ENCODE results near the gene PTPRU.
"Not testable (repeated sequence)": the region's sequence is repeated elsewhere in the genome, so short reads cannot be mapped to it uniquely, and the experiment has no call there.

Gene PTPRU

DNA sequence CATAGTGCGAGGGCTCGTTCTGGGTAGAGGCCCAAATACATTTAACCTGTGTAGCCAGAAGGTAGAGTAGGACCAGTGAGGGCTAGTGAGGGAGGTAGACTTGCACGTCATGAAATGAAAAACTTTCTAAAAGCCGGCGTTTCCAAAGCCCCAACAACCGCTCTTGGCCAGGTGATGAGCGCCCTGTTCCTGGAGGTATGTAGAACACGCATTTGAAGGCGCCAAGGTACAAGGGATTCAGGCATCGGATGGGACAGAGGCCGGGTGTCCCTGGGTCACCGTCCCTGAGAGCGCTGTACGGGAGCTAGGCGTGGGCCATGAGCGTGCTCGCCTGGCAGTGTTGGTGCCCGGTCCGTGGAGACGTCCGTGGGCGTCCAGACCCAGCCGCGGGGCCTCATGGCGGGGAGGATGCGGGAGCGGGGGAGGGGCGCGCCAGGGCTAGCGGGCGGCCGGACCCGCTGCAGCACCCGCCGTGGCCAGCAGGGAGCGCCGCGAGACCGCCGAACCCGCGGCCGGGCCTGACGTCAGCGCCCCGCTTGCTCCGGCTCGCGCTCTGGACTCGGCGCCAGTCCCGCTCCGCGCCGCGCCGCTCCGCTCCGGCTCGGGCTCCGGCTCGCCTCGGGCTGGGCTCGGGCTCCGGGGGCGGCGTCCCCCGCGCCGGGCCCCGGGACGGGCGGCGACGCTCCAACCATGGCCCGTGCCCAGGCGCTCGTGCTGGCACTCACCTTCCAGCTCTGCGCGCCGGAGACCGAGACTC is at the start of gene PTPRU:
PTPRU (plus strand) TSS at position 568 of the 757 bp plus-strand sequence; CDS start at position 691, 123 bp downstream.
- peak; percentile 81 for DNase-seq

DNA sequence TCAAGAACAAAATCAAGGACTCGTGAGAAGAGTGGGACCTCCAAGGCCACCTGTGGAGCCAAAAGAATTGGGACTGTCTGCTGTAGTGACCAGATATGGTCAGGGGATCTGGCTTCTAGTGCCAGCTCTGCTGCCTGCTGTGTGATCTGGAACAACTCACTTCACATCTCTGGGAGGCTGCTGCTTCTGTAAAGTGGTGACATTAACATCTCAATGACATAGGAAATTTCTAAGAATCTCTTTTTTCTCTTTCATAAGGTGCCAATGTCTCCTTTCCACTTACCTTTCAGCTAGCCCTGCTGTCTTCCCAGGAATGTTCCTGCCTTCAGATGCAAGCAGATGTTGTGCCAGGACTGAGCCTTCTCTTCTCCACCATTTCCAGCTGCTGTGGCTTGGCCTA is 49.6 kb upstream of the PTPRU start:
- DNase-seq = no peak

DNA sequence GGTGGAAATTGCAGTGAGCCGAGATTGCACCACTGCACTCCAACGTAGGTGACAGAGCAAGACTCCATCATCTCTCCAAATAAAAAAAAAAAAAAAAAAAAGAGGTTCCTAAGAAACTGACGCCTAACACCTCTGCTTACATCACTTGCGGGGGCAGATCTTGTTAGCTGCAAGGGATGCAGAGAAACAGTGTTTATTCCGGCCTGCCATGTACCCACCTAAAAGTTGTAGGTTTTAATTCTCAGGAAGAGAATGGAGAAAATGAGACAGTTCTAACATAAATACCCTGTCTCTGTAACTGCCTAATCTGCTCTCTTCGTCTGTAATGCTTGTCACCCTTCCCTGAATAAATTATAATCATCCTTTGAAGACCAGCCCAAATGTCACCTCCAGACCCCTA is 45.6 kb upstream of the PTPRU start:
- DNase-seq = no peak

DNA sequence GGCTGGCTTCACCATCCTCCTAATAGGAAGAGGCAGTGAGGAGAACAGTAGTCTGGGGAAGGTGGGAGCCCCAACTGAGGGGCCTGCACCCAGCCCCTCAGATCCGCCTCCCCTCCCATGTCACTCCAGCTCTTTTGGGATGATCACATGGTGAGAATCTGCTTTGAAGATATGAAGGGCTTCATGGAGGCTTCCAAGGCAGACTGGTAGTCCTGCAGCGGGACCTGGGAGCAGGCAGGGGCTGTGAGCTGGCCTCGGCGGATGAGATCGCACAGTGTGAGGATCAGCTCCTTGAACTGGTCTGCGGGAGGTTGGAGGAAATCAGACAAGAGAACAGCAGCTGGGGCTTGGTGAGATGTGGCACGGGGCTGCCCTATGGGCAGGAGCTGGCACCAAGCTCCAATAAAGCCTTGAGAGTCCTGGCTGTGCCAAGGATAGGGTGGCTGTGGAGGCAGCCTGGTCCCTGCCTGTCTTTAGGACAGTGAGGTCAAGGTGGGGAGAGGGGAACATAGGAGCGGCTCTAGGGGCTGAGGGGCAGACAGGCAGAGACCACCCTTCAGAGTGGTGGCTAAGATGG is 42.4 kb upstream of the PTPRU start:
- no peak for DNase-seq

DNA sequence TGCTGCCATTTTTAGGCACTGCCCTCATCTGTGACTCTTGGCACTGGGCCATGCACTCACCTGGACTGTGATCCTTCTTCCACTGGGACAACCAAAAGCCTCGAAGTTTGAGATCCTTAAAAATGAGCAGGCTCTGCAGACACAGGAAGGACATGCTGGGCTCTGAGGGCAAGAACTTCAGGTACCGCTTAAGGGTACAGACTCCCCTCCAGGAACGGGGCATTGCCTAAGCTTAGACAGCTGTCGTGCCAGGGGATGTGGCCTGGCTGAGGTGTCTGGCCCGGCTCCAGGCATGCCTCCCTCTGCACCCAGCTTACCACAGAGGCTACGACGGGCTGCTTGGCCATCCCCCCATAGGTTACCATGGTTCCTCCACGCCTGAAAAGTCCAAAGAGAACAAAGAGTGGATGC is 40.4 kb upstream of the PTPRU start:
- DNase-seq = no peak

DNA sequence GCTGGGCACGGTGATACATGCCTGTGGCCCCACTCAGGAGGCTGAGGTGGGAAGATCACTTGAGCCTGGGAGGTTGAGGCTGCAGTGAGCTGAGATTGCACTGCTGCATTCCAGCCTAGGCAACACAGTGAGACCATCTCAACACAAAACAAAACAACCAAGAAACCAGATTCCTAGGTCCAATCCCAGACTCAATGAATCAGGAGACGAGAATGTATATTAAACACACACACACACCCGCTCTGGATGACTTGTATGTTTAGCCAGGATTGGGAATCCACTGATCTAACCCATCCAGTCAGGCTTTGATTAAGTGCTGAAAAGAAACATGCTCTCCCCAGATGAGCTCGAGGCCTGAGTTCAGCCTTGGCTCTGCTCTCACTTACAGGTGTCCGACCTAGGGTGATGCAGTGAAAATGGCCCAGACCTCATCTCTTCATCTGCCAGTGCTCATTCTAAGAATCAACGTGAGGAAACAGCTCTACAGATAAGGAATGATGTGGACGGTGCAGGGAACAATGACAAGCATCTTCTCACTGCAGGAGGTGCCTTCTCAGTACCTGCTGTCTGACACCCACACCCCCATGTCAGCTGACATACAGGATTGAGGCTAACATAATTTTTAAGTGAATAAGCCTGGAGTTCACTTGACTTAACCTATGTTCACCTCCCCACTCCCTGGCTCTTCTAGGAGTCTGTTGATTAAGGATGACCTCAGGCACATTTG is 39.3 kb upstream of the PTPRU start:
- no peak for DNase-seq

DNA sequence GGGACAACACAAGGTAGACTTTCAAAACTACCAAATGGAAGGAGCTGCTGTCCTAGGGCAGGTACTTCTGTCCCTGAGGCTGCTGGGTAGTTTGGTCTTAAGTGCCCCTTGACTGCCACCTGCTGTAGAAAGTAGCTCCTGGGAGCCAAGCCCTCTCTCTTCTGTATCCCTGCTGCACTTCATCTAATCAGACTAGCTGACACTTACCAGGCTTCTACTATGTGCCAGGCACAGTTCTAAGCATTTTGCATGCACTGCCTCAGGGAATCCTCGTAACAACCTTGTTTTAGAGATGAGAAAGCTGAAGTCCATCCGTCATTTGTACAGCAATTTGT is 38.8 kb upstream of the PTPRU start:
- DNase-seq = peak; percentile 60

DNA sequence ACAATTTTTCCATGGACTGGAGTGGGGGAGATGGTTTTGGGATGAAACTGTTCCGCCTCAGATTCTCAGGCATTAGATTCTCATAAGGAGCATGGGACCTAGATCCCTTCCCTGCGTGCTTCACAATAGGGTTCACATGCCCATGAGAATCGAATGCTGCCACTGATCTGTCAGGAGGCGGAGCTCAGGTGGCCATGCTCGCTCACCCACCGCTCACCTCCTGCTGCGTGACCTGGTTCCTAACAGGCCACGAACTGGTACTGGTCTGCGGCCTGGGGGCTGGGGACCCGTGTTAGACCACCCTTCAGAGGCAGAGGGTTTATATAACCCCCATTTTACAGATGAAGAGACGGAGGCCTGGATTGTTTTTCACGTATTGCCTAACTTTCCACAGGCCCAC is 38.3 kb upstream of the PTPRU start:
- DNase-seq = no peak

DNA sequence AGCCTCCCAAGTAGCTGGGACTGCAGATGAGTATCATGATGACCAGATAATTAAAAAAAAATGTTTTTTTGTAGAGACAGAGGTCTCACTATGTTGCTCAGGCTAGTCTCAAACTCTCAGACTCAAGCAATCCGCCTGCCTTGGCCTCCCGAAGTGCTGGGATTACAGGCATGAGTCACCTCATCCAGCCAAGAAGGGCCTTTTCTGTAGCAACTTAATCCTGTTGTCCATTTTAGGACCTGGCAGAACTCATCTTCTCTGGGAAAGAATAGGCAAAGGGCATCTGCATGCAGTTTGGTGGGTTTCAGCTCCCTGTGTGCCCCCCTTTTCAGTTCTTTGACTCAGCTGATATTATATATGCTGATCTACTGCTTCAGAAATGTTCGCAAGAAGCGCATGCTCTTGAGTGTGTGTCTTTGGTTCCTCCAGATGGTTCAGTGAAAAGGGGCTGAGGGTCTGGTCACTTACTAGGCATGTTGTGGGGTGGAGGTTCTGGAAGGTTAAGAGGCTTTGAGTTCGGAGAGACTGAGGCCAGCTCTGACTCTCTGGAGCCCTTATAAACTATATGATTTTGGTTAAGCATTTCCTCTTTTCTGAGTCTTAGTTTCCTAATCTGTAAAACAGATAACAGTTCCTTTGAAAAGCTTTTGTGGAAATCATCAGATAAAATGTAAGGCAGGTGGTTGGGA is 35.3 kb upstream of the PTPRU start:
- no peak for DNase-seq

DNA sequence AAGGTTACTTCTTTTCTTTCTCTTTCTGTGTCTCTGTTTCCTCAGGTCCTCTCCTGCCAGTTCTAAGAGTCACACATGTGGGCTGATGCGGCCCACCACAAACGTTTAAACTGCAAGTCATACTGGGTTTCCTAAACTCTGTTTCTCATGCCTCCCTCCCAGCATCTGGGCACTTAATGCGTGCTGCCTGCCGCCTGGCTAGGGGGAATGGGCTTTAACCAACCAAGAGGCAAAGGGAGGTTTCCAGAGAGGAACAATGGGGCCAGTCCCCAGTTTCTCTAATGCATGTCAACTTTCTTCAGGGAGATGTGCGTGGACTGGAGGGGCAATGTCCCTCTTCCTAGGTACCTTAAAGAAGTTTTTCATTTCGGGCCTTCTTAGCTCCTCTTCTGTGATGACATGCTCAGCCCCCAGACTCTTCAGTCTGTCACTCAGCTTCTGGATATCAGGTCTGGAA is 34.7 kb upstream of the PTPRU start:
- DNase-seq = peak; percentile 54

DNA sequence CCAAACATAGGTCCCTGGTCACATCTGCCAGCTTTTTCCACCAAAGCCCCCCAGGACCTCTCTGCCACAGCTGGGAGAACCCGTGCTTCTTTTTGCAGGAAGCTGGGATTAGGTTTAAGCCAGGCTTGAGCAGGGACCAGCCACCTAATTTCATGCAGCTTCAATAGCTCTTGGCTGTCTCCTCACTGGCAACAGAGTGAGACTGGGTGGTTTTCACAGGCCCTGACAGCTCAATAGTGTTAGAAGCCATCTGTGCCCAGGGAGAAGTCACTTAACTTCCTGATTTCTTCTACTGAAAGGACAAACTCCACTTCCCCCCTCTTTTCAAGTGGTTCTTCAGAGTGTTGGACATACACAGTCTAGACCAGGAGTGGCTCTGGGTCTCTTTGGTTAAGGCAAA is 34.3 kb upstream of the PTPRU start:
- peak; percentile 75 for DNase-seq

DNA sequence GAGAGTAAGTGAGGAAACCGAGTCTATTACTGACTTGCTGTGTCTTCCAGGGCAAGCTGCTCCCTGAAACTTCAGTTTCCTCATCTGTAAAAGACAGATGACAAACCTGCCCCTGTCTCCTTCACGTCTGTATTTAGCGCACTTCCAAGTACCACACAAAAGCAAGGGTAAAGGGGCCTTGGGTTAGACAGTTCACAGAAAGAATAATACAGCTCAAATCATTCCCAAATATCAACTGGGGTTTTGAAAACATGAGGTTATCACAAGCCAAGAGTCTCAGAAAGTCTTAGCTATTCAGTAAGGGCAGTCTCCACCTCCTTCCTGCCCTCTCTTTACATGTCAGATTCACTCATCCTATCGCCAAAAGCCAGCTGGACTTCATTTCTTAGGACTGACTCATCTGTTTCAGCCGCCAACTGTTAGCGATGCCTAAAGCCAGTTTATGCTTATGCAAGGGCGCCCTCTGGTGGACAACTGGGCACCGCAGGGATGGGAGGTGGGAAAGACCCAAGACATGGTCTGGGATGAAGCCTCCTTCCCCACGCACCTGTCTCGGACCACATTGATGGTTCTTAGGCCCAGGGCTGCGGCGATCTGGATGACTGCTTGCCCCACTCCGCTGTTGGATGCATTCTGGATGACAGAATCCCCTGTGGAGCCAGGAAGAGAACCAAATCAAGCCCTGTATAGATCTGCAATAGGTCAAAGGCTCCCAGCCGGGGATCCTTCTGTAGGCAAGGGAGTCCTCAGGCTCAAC is 33.6 kb upstream of the PTPRU start:
- DNase-seq = peak; percentile 98

DNA sequence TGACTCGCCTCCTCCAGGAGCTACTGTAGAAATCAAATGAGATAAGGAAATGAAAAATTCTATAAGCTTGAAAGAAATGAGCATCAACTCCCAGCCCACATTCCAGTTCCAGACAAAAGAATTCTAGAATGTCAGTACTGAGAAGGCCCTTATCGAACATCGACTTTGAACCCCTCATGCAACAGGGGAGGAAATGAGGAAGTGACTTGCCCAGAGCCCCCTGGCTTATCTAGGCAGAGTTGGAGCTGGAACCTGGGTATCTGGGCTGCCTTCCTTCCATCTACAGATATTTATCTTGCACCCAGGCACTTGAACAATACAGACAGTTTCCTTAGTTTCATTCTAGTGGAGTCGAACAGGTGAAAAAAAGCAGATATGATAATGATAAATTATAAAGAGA is 27.9 kb upstream of the PTPRU start:
- peak; percentile 87 for DNase-seq

DNA sequence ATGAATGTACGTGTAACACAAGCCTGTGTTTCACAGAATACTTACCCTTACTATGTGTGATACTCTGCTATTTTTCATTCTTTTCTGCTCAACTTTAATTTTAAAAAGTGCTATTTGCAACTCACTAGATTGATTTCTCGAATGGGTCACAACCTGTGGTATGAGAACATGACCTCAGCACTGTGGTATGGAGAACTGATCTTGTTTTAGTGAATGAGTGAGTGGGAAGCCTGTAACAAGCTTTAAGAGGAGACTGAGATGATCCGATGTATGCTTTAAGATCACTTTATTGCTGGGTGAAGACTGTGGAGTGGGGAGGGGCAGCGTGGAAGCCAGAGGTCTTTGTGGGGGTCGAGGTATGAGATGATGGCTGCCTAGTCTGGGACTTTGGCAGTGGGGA is 27.1 kb upstream of the PTPRU start:
- DNase-seq = no peak

DNA sequence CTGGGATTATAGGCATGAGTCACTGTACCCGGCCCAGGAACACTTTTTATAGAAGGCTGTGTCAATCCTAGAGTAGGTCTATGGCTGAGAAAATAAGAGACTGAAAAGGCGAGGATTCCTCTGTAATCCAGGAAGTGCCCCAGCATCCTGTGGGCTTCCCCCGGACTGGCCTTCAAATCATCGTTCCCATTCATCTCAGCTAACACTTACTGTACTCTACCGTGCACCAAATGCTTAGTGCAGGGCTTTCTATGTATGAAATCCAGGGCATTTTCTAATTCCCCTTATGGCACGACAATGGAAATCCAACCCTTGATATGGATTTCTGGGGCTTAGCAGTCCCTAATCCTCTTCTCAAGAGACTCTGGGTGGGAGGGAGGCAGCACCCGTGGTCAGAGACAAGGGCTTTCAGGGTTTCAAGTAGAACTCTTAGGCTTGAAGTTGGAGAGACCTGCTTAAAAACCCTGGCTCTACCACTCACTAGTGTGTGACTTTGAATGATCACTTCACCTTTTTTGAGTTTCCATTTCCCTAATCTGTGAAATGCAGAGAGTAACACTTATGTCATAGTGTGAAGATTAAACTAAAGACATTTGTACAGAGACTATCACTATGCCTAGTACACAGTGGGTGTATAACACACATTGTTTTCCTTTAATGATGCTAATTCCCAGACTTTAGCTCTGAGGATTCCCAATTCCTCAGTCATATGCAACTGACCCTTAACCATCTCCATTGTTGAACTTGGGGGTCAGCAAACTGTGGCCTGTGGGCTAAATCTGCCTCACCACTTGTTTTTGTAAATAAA is 25.8 kb upstream of the PTPRU start:
- peak; percentile 13 for DNase-seq

DNA sequence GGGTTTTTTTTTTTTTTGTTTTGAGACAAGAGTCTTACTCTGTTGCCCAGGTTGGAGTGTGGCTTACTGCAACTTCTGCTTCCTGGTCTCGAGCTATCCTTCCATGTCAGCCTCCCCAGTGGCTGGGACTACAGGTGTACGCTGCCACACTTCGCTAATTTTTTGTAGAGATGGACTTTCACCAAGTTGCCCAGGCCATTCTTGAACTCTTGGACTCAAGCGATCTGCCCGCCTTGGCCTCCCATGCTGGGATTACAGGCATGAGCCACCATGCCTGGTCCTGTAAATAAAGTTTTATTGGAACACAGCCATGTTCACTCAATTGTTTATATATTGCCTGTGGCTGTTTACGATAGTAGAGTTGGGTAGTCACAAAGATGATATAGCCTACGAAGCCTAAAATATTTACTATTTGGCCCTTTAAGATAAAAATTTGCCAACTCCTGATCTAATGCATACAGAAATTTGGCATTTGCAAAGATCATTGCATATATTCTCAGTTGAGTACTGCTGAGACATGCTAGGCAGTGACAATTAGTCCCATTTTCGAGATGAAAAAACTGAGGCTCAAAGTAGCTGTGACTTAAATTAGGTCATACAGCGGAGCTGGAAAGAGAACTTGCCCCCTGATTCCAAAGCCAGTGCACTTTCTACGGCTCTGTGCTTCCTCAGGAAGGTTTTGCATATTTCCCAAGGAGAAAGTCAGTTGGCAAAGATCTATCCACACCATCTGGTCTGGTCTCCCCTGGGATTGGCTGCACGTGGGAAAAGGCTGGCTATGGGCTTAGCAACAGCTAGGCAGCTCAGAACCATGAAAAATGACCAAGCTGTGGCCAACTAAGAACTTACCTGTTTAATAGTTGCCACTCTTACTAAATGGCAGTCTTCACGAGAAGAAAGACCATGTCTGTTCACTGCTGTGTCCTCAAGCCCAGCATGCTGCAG is 25.0 kb upstream of the PTPRU start:
- DNase-seq = no peak

DNA sequence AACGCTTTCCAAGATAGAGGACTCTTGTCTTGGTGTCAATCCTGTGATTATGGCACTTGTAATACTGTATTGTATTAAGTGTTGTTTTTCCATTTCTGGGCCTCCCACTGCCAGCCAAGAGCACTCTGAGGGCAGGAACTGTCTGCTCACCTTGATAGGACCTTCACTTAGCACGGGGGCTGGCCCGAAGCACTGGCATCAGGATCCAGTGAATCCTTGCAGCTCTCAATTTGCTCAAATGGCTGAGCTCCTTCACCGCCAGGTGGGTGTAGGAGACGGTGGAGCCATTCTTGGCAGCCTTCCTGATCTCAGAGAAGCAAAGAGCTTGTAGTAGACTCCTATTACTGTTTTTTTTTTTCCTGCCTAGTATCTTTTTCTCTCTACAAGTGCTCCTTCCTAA is 23.3 kb upstream of the PTPRU start:
- DNase-seq = no peak

DNA sequence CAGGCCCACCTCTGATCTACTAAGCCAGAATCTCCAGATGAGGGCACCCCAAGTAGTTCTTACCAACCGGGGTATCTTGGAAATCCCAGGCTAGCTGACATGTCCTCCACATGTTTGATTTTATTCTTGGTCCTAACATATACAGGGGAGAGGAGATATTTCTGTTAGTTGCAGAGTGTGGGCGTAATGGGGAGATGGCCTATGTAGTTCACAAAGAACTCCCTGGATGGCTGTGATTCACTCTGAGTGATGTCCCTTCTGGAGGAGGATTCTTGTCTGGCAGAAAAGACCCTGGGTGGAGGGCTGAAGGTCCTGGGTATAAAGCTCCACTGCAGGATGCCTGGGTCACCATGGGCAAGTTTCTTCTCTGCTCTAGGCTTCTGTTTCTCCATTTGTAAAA is 18.7 kb upstream of the PTPRU start:
- no peak for DNase-seq

DNA sequence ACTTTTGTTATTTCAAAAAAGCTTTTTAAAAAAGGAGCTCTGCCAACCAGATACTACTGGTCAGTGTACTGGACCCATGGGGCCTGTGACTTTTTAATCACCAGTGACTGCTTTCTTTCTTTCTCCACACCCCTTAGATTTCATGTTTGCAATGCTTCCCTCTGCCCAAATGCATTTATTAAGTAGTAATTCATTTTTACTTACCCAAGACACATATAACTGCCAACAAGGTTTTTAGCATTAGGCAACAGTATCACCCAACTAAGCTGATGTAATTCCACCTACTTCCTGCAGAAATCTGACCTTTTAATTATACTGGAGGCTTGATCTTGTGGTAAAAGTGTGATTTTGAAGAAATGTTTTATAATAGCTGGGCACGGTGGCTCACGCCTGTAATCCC is 18.1 kb upstream of the PTPRU start:
- DNase-seq = no peak

DNA sequence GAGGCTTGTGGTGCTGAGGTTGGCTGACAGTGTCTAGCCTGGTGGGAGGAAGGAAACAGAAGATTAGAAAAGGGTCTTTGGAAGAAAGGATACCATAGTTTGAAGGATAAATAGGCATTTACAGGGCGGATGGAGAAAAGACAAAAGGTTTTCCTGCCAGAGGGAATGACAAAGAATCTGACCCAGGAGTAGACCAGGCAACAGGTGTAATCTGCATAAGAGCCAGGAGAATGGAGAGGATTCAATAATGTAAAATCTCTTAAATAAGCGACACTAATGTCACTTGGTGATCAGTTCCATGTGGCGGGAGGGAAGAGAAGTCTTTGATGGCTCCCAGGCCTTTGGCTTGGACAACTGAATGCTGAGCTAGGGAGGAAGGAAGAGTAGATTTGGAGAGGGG is 15.0 kb upstream of the PTPRU start:
- no peak for DNase-seq

DNA sequence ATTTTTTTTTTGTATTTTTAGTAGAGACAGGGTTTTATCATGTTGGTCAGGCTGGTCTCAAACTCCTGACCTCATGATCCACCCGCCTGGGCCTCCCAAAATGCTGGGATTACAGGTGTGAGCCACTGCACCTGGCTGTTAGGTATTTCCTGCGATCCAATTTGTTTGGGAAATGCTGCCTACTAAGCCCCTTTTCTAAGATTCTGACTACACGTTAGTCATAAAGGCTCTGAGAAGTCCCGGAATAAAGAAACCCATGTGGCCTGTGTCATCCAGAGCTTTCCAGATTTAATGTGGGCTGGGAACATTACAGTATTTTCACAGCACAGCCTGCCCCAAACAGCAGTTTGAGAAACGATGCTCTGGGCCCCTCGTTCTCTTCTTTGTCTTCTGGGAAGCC is 14.1 kb upstream of the PTPRU start:
- not testable (repeated sequence) for DNase-seq
